GM21723 (cell line): Measurements from ENCODE around the gene RASA3.
"Not testable (repeated sequence)": the region's sequence is repeated elsewhere in the genome, so short reads cannot be mapped to it uniquely, and the experiment has no call there.

Experiments used
- ATAC-seq: cut with Tn5 transposase; IDR thresholded peaks from one replicate; pipeline ENCODE4 v1.9.1; 2021; ENCODE audit warnings: mild to moderate bottlenecking, moderate library complexity; ENCODE audit not compliant: unreplicated experiment

The RASA3 gene

GRCh38 chr13:114127473-114128347, 4.7 kb downstream of the RASA3 start:
- no peak for ATAC-seq

- no peak for ATAC-seq
Measured at GRCh38 chr13:114126789-114127472, 5.5 kb downstream of the RASA3 start.

GRCh38 chr13:114126086-114126485, 6.3 kb downstream of the RASA3 start:
- ATAC-seq, result not testable (repeated sequence)

GRCh38 chr13:114125589-114125988, 6.8 kb downstream of the RASA3 start:
- no peak for ATAC-seq

- no peak for ATAC-seq
Measured at GRCh38 chr13:114124921-114125320, 7.5 kb downstream of the RASA3 start.

GRCh38 chr13:114124431-114124830, 8.0 kb downstream of the RASA3 start:
- no peak for ATAC-seq

- ATAC-seq, result no peak
Measured at GRCh38 chr13:114123876-114124275, 8.5 kb downstream of the RASA3 start.

- no peak for ATAC-seq
Measured at GRCh38 chr13:114123448-114123847, 9.0 kb downstream of the RASA3 start.

GRCh38 chr13:114122591-114123211, 9.7 kb downstream of the RASA3 start:
- no peak for ATAC-seq

- no peak for ATAC-seq
Measured at GRCh38 chr13:114122127-114122511, 10.3 kb downstream of the RASA3 start.

- no peak for ATAC-seq
Measured at GRCh38 chr13:114121496-114122126, 10.8 kb downstream of the RASA3 start.

GRCh38 chr13:114121031-114121430, 11.4 kb downstream of the RASA3 start:
- no peak for ATAC-seq

- ATAC-seq, result no peak
Measured at GRCh38 chr13:114120591-114121011, 11.8 kb downstream of the RASA3 start.

GRCh38 chr13:114119196-114119595, 13.2 kb downstream of the RASA3 start:
- no peak for ATAC-seq

GRCh38 chr13:114118511-114119123, 13.8 kb downstream of the RASA3 start:
- no peak for ATAC-seq

- ATAC-seq, result no peak
Measured at GRCh38 chr13:114118086-114118485, 14.3 kb downstream of the RASA3 start.

- ATAC-seq, result not testable (repeated sequence)
Measured at GRCh38 chr13:114117341-114117874, 15.0 kb downstream of the RASA3 start.

- no peak for ATAC-seq
Measured at GRCh38 chr13:114116734-114117133, 15.7 kb downstream of the RASA3 start.

GRCh38 chr13:114115796-114116195, 16.6 kb downstream of the RASA3 start:
- no peak for ATAC-seq

GRCh38 chr13:114115191-114115671, 17.2 kb downstream of the RASA3 start:
- ATAC-seq, result no peak
